Transverse colon (tissue), 4 donors: ENCODE measurements around the gene TP73. TPM values are rescaled to one million over a fixed set of nuclear protein-coding genes. Genes with fewer than 3 reads are reported as not detected.

Experiments used
- DNase-seq: peaks from one replicate; pipeline ENCODE4 v3.0.0-alpha.2; 2019
- H3K27ac ChIP-seq, 4 donors: fragments of 200-600 bp; sonication (generic); 2 replicates each; pipeline ENCODE4 v1.5.1; 2016 to 2018; ENCODE audit warnings: inconsistent platforms in 4 of 4
- H3K27me3 ChIP-seq: fragments of 200-600 bp; sonication (generic); 2 replicates; pipeline ENCODE4 v1.5.1; 2017; ENCODE audit warnings: inconsistent platforms
- H3K36me3 ChIP-seq, 4 donors: fragments of 200-600 bp; sonication (generic); 2 replicates each; pipeline ENCODE4 v1.5.1; 2017 to 2019; ENCODE audit warnings: inconsistent platforms in 4 of 4
- H3K4me1 ChIP-seq, 4 donors: fragments of 200-600 bp; sonication (generic); 2 replicates each; pipeline ENCODE4 v1.5.1; 2017 to 2020; ENCODE audit warnings: inconsistent platforms in 4 of 4
- H3K4me3 ChIP-seq, 4 donors: fragments of 200-600 bp; sonication (generic); 1 replicate in 1 of 4; 2 replicates in 3 of 4; pipeline versions ENCODE4 v1.5.1 to v1.6.1; 2017 to 2019; ENCODE audit warnings: inconsistent platforms in 4 of 4
- H3K9me3 ChIP-seq, 2 donors: fragments of 200-600 bp; sonication (generic); 2 replicates each; pipeline ENCODE4 v1.5.1; 2017 to 2019; ENCODE audit warnings: inconsistent platforms in 2 of 2
- EP300 ChIP-seq: sonication (generic); formaldehyde crosslinking; IDR thresholded peaks from one replicate; pipeline ENCODE4 v1.6.1; 2017; ENCODE audit warnings: antibody characterized with exemption, low read depth
- POLR2A ChIP-seq: fragments of 450-650 bp; IDR thresholded peaks from one replicate; pipeline ENCODE4 v1.6.1; 2016; ENCODE audit warnings: antibody characterized with exemption, mild to moderate bottlenecking, moderate library complexity
- POLR2AphosphoS5 ChIP-seq, 3 donors: sonication (generic); formaldehyde crosslinking; IDR thresholded peaks; one replicate each; pipeline ENCODE4 v1.6.1; 2016; ENCODE audit warnings: antibody characterized with exemption in 3 of 3
- WGBS, 2 donors: methylation state at CpG; one replicate each; pipeline ENCODE4 v1.1.5; 2018; ENCODE audit warnings: low coverage in 1 of 2; 5-methylcytosine and 5-hydroxymethylcytosine counted together
- in situ Hi-C, 4 donors: fragments of 200-750 bp; cut with MboI; loops; one replicate each; pipeline versions ENCODE4 v1.15.0 to v1.15.1; 2017; ENCODE audit warnings: low sequenced_read_pairs in 3 of 4, low pct_ligation_motif_present in 1 of 4, low pct_unique_long_range_greater_than_20kb in 1 of 4
- intact Hi-C: fragments of 100-400 bp; cut with DNase I; formaldehyde crosslinking; loops from one replicate; pipeline ENCODE4 v1.15.1; 2023; ENCODE audit warnings: low total_unique reads
- total RNA-seq, 4 donors: library from RNA; depleted of rRNA; stranded (reverse); fragments of >200 nt; gene quantifications; one replicate each; pipeline ENCODE4 v1.1.0, GENCODE V29; 2016
- TF ChIP-seq, protein P1 (sequence below), 5 experiments: fragments of 200-600 bp in 3 of 5; fragments of 450-650 bp in 2 of 5; sonication (generic) in 3 of 5; IDR thresholded peaks; 1 replicate in 2 of 5; 2 replicates in 3 of 5; pipeline ENCODE4 v1.5.1; 2016 to 2017; ENCODE audit warnings: antibody characterized with exemption in 5 of 5, inconsistent platforms in 3 of 5, mild to moderate bottlenecking in 2 of 5, moderate library complexity in 1 of 5

The TP73 gene
- total RNA-seq: under 1 TPM in 2 of 4 donors, not detected in 2; 0.20 to 0.32 TPM

DNA sequence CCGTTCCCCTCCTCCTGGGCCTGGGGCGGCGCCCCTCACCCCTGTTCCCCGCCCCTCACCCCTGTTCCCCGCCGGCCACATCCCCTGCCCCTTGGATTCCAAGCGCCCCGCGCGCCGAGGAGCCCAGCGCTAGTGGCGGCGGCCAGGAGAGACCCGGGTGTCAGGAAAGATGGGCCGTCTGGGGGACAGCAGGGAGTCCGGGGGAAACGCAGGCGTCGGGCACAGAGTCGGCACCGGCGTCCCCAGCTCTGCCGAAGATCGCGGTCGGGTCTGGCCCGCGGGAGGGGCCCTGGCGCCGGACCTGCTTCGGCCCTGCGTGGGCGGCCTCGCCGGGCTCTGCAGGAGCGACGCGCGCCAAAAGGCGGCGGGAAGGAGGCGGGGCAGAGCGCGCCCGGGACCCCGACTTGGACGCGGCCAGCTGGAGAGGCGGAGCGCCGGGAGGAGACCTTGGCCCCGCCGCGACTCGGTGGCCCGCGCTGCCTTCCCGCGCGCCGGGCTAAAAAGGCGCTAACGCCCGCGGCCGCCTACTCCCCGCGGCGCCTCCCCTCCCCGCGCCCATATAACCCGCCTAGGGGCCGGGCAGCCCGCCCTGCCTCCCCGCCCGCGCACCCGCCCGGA is at the start of gene TP73:
TSS of gene TP73 (plus strand) at position 587 of the 618 bp plus-strand sequence. CDS start 29,850 bp downstream, outside the sequence.
- TF ChIP-seq EP300 (no peak), POLR2A (no peak), POLR2AphosphoS5 (IDR thresholded peaks at IDR 0.05) (no peak)
- TF ChIP-seq, protein P1, sequence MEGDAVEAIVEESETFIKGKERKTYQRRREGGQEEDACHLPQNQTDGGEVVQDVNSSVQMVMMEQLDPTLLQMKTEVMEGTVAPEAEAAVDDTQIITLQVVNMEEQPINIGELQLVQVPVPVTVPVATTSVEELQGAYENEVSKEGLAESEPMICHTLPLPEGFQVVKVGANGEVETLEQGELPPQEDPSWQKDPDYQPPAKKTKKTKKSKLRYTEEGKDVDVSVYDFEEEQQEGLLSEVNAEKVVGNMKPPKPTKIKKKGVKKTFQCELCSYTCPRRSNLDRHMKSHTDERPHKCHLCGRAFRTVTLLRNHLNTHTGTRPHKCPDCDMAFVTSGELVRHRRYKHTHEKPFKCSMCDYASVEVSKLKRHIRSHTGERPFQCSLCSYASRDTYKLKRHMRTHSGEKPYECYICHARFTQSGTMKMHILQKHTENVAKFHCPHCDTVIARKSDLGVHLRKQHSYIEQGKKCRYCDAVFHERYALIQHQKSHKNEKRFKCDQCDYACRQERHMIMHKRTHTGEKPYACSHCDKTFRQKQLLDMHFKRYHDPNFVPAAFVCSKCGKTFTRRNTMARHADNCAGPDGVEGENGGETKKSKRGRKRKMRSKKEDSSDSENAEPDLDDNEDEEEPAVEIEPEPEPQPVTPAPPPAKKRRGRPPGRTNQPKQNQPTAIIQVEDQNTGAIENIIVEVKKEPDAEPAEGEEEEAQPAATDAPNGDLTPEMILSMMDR (IDR thresholded peaks at IDR 0.05): no peak
- peak within 1 kb of the TSS in 3 of 4 donors; percentile 8 to 46 (median 35) for H3K4me3 ChIP-seq
- in situ Hi-C loops (no loop called here), intact Hi-C loops (no loop called here)
- 7% methylated on average over 19 of the region's 80 CpGs; no CpG with 5 or more reads in 1 of the 2 donors for WGBS, 2 donors
- peaks cover 70% of the 10 kb centered on the region for H3K27me3 ChIP-seq
- peaks cover 0 to 3% (median under 1%) of the 10 kb centered on the region in 4 donors for H3K36me3 ChIP-seq
- H3K4me1 ChIP-seq: peaks cover 12 to 43% (median 35%) of the 10 kb centered on the region in 4 donors
- DNase-seq: no peak
- no peak within 1 kb of the TSS for H3K27ac ChIP-seq
- H3K9me3 ChIP-seq: no peaks in the 10 kb centered on the region

DNA sequence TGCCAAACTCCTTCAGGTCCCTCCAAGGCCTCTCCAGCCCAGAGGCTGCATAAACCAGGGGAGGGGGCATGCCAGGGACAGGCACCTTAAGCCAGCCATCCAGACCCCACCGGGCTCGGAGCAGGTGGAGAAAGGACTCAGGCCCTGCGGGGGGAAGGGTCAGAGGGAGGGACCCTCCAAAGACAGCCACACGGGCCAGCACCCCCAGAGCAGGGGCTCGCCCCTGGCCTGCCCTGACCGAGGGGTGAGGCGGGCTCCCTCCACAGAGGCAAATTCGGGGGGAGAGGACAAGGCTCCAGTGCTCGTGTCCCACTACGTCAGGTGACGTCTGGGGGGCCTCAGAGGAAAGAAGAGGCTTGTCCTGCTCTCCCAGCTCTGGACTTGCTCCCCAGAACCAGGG is 49.2 kb upstream of the TP73 start:
- intact Hi-C loops: no loop called here
- Histone ChIP-seq H3K27ac (no peak overlapping the region), H3K4me1 (peaks cover 0 to 7% (median 7%) of the 10 kb centered on the region in 4 donors), H3K4me3 (no peak overlapping the region), H3K9me3 (no peaks in the 10 kb centered on the region), H3K36me3 (no peaks in the 10 kb centered on the region), H3K27me3 (no peaks in the 10 kb centered on the region)
- in situ Hi-C loops: no loop called here
- 87% methylated on average over 11 of the region's 11 CpGs; no CpG with 5 or more reads in 1 of the 2 donors for WGBS, 2 donors
- TF ChIP-seq POLR2A: no peak
- TF ChIP-seq POLR2AphosphoS5 (IDR thresholded peaks at IDR 0.05): no peak
- TF ChIP-seq EP300: no peak
- TF ChIP-seq, protein P1 (IDR thresholded peaks at IDR 0.05): no peak
- no peak for DNase-seq

DNA sequence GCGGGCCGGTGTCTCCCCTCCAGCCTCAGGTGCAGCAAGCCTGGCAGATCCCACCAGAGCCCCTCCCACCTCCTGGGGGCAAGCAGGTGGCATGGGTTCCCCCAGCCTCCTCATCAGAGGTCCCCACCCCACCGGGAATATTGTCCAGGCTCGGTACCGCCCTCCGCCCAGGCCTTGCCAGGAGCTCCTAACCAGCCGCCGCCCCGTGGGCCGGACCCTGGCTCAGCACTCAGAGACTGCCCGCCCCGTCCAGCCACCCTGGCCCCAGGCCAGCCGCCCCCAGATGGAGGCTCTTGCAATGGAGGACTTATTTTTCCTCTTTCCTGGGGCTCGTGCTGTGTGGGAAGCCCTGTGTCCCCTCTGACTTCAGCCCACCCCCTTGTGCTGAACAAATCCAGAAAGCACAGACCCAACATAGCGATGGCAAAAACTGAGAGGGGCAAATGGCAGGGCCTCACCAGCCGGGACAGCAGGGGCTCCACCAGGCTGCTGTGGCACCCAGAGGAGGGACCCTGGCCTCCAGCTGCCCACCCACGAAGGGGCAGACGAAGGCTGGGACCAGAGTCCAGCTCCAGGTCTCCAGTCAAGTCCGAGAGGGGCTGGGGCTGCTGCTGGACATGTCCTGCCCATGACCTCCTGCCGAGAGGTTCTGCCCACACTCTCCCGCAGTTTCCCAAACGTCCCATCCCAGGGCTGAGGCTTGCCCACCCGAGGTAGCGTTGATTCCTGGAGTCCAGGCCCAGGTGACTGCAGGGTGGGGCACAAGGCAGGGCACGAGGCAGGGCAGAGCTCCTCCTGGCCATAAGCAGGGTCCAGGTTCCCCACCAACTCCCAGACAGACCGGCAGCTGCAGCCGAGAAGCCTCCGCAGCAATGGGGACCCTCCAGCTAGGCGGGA is 48.5 kb upstream of the TP73 start:
- TF ChIP-seq EP300 (no peak), POLR2AphosphoS5 (IDR thresholded peaks at IDR 0.05) (no peak), POLR2A (no peak)
- TF ChIP-seq, protein P1 (IDR thresholded peaks at IDR 0.05): no peak
- H3K27me3 ChIP-seq: peaks cover 3% of the 10 kb centered on the region
- no peaks in the 10 kb centered on the region for H3K9me3 ChIP-seq
- H3K4me1 ChIP-seq: peaks cover 0 to under 1% (median under 1%) of the 10 kb centered on the region in 4 donors
- no peaks in the 10 kb centered on the region for H3K36me3 ChIP-seq
- no peak overlapping the region for H3K27ac ChIP-seq
- no peak overlapping the region for H3K4me3 ChIP-seq
- intact Hi-C loops (no loop called here), in situ Hi-C loops (no loop called here)
- 85% methylated on average over 27 of the region's 29 CpGs; no CpG with 5 or more reads in 1 of the 2 donors for WGBS, 2 donors
- no peak for DNase-seq

DNA sequence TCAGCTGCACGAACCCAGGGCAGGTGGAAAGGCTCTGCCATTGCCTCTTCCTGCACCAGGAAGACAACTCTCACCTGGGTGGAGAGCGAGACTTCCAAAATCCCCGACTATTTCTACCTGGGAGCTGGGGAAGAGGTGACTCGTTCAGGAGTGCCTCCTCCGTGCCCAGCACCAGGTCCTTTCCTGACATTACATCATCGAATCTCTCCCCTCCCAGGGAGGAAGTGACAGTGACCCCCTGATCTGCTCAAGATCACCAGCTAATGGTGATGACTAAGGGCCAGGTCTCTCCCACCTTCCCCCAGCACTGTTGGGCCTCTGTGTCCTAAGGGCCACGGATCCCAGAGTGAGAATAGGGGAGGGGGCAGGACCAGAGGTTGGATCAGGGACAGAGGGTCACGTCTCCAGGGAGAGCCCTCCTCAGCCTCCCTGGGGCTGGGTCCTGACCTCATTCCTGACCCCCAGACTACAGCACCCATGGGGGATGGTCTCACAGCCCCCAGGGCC is 47.8 kb upstream of the TP73 start:
- TF ChIP-seq EP300 (no peak), POLR2A (no peak), POLR2AphosphoS5 (IDR thresholded peaks at IDR 0.05) (no peak)
- TF ChIP-seq, protein P1 (IDR thresholded peaks at IDR 0.05): no peak
- Histone ChIP-seq H3K27ac (no peak overlapping the region), H3K36me3 (no peaks in the 10 kb centered on the region), H3K27me3 (peaks cover 10% of the 10 kb centered on the region), H3K9me3 (no peaks in the 10 kb centered on the region), H3K4me1 (no peaks in the 10 kb centered on the region), H3K4me3 (no peak overlapping the region)
- intact Hi-C loops (no loop called here), in situ Hi-C loops (no loop called here)
- WGBS, 2 donors: 81% methylated on average over 8 of the region's 8 CpGs; no CpG with 5 or more reads in 1 of the 2 donors
- DNase-seq: no peak
